Measurements from ENCODE around the gene LMO4. TPM values are rescaled to one million over a fixed set of nuclear protein-coding genes. Genes with fewer than 3 reads are reported as not detected.

Gene LMO4
- total RNA-seq, 4 donors from 2014 or later = 48.8 to 67.1 (median 52.2) TPM

- no peaks in the 10 kb centered on the region for H3K9me3 ChIP-seq
- no peak for DNase-seq (ENCODE audit: low spot score in 2 of 2)
Observed at GRCh38 chr1:87327376-87328271, 1.1 kb upstream of the LMO4 start.

GRCh38 chr1:87329051-87329525, 408 bp downstream of the LMO4 start:
- WGBS = 1% methylated on average over 35 of the region's 35 CpGs
- H3K4me3 ChIP-seq = peak overlapping the region; percentile 94
- no peak for TF ChIP-seq POLR2A (IDR thresholded peaks at IDR 0.05)
- TF ChIP-seq POLR2AphosphoS5 (IDR thresholded peaks at IDR 0.05) = no peak
- TF ChIP-seq EP300 (IDR thresholded peaks at IDR 0.05) = no peak
- TF ChIP-seq CTCF (IDR thresholded peaks at IDR 0.05) = no peak
- H3K27ac ChIP-seq = peak overlapping the region; percentile 97
- no peaks in the 10 kb centered on the region for H3K36me3 ChIP-seq
- H3K4me1 ChIP-seq = peaks cover 45% of the 10 kb centered on the region
- DNase-seq (ENCODE audit: low spot score in 2 of 2) = peak; percentile 80 to 85
- no peaks in the 10 kb centered on the region for H3K9me3 ChIP-seq
- H3K27me3 ChIP-seq = no peaks in the 10 kb centered on the region

More at GRCh38 chr1:87327376-87328271, 1.1 kb upstream of the LMO4 start:
- Histone ChIP-seq H3K36me3 (no peaks in the 10 kb centered on the region), H3K4me3 (peak overlapping the region; percentile 94), H3K27ac (peak overlapping the region; percentile 97), H3K27me3 (no peaks in the 10 kb centered on the region), H3K4me1 (peaks cover 30% of the 10 kb centered on the region)
- 11% methylated on average over 27 of the region's 27 CpGs for WGBS
- TF ChIP-seq POLR2AphosphoS5 (IDR thresholded peaks at IDR 0.05) (no peak), EP300 (IDR thresholded peaks at IDR 0.05) (no peak), POLR2A (IDR thresholded peaks at IDR 0.05) (no peak), CTCF (IDR thresholded peaks at IDR 0.05) (no peak)

DNA sequence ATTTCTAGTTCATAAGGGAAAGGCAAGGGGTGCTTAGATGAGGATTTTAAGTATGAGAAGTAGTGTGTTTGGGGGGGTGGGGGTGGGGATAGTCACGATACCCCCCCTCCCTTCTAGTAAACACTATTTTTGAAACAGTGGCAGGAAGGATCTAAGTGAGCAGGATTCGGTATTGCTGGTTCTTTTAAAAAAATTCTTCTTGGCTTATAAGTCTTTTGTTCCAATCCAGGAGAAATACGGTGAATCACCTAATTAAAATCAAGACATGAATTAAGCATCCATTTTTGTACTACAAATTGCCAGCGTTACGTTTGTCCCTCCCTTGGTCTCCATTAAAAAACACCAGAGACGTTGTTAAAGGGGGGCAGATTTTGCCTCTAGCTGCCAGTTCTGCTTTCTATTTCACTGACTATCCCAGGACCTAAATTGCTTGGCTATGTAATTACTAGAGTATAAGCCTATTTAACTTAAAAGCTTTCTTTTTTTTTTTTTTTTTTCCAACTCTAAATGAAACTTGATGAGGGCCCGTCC, 911 bp downstream of the LMO4 start:
- H3K9me3 ChIP-seq = no peaks in the 10 kb centered on the region
- no peak for DNase-seq (ENCODE audit: low spot score in 2 of 2)
- no peaks in the 10 kb centered on the region for H3K27me3 ChIP-seq
- TF ChIP-seq POLR2A (IDR thresholded peaks at IDR 0.05) = no peak
- TF ChIP-seq POLR2AphosphoS5 (IDR thresholded peaks at IDR 0.05) = no peak
- TF ChIP-seq EP300 (IDR thresholded peaks at IDR 0.05) = no peak
- TF ChIP-seq CTCF (IDR thresholded peaks at IDR 0.05) = no peak
- 0% methylated on average over 7 of the region's 7 CpGs for WGBS
- H3K36me3 ChIP-seq = no peaks in the 10 kb centered on the region
- H3K27ac ChIP-seq = peak overlapping the region; percentile 97
- H3K4me1 ChIP-seq = peaks cover 50% of the 10 kb centered on the region
- peak overlapping the region; percentile 94 for H3K4me3 ChIP-seq

- WGBS = under 1% methylated on average over 19 of the region's 19 CpGs
- peaks cover 51% of the 10 kb centered on the region for H3K4me1 ChIP-seq
Observed at GRCh38 chr1:87330057-87330884, 1.6 kb downstream of the LMO4 start.

More at GRCh38 chr1:87330057-87330884, 1.6 kb downstream of the LMO4 start:
- H3K36me3 ChIP-seq = no peaks in the 10 kb centered on the region
- DNase-seq (ENCODE audit: low spot score in 2 of 2) = peak in 1 of 2 donors; percentile 62
- no peaks in the 10 kb centered on the region for H3K9me3 ChIP-seq
- H3K4me3 ChIP-seq = peak overlapping the region; percentile 94
- no peaks in the 10 kb centered on the region for H3K27me3 ChIP-seq
- peak overlapping the region; percentile 97 for H3K27ac ChIP-seq
- TF ChIP-seq POLR2A (IDR thresholded peaks at IDR 0.05) (no peak), CTCF (IDR thresholded peaks at IDR 0.05) (no peak), POLR2AphosphoS5 (IDR thresholded peaks at IDR 0.05) (no peak), EP300 (IDR thresholded peaks at IDR 0.05) (no peak)

Measured in suprapubic skin (tissue), 4 donors.